GM12874 (cell line): ENCODE measurements around the gene ERICH2.

ENCODE experiments used
- CTCF ChIP-seq: IDR thresholded peaks from 2 replicates; pipeline ENCODE4 v1.5.1; 2011; ENCODE audit warnings: low read depth, mild to moderate bottlenecking, control low read depth, low read length, moderate library complexity; ENCODE audit not compliant: insufficient read depth

Gene ERICH2

DNA sequence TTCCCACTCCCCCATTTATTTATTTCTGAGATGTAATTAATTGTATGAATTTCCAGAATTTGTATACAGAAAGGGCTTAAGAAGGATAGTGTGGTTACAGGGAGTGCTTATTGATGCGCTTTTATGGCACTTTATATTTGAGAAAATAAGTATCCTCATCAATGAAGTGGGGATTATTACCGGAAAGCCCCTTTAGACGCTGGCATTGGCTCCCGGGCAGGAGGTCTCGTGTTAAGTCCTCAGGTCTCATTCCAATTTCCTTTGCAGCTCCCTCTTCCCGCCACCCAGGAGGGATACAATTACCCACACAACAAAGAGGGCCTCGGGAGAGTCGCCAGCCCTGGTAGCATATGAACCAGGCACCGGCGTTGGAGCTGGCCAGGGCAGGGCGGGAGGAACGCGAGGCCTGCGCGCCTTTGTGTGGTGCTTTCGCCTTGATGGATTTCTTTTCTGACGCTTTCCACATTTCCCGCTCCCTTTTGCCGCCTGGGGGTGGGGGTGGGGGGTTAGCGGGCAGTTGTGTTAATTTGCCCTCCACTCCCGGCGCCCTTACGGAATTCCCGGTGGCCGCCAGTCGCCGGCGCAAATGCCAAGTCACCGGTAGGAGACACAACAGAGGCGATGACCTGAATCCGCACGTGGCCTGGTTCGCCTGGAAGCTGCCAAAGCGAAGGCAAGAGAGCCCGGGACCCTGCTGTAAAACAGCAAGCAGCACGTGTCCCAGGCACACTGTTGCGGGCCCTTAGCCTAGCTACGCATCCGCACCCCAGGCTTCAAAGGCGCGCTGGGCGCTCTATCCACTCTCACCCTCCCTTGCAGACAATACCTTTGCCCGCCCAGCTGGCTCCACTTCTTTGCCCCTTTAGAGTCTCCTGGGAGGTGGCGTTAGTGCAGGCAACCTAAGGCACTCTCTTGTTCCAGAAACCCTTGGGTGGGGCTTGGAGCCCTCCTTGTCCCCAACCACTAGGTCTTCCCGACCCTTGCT, 49.8 kb downstream of the ERICH2 start:
- TF ChIP-seq CTCF: no peak

DNA sequence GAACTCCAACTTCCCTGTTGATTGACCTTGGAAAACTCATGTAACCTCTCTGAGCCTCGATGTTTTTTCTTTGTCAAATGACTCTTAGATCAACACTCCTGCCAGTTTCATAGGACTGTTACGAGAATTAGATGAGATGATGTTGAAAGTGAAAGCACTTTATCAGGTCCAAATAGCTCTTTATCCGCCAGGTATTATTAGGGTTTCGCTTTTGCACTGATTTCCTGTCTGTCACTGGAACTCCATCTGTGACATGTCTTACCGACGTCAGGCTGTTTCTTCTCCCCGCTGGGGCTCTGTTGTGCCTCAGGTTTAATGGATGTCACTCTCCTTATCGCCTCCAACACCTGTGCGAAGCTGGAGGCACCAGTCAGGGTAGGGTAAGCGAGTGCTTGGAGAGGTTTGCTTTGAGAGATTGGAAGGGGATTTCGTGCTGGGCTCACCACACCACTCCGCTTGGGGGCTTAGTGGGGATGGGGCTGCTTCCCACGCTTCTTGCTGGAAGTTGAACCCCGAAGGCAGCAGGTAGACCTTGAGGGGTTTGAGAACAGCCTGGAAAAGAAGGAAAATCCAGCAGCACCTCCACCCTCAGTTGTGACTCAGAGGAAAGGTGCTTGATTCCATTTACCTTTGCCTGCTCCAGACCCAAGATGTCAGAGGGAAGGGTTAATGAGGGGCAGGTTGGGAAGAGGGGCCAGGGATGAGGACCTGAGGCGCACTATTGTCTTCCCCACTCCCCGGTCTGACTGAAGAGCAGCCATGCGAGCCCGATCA, 50.8 kb downstream of the ERICH2 start:
- no peak for TF ChIP-seq CTCF

- TF ChIP-seq CTCF: no peak
Measured at GRCh38 chr2:170821531-170822289, 51.5 kb downstream of the ERICH2 start.

- peak; percentile 50 for TF ChIP-seq CTCF
Measured at GRCh38 chr2:170822290-170823087, 52.3 kb downstream of the ERICH2 start.

- no peak for TF ChIP-seq CTCF
Measured at GRCh38 chr2:170823088-170823897, 53.1 kb downstream of the ERICH2 start.

DNA sequence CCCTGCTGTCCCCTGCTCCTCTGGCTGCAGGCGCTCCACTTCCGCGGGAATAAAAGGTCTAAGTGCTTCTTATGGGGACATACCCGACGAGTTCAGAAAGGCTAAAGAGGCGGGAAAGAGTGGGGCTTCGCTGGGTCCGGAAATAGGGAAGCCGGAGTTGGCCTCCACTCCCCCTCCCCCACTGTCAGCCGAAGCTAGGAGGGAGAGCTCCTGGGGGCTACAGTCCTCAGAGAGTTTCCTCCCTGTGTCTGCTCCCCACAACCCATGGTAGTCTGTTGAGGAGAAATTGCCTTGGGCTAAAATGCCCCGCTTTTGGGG, 53.7 kb downstream of the ERICH2 start:
- TF ChIP-seq CTCF: no peak
